ENCODE data around the gene SEMA3C. TPM values are rescaled to one million over a fixed set of nuclear protein-coding genes. Genes with fewer than 3 reads are reported as not detected.

The SEMA3C gene
- total RNA-seq, 2 experiments from 2014 or later, result not detected

DNA sequence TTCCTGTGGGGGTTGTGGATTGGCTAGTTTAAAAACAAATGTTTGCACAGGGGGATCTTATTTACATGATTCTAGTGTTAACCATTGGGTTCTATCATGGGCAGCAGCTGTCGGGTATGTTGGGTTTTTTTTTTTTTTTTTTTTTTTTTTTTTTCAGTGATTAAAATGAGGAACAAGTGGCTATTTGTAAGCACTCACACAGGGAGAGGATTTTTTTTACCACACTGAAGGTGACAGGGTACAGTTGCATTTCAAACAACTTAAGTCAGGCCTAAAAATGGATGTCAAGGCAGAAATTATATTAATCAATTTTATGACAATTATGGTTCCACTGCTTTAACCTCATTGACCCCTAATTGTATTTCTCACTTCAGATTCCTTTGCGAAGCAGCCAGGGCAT is 187.6 kb downstream of the SEMA3C start:
- ChIA-PET CTCF (no interaction called here), POLR2A (no interaction called here)
- H3K27me3 Mint-ChIP-seq, result no peaks in the 10 kb centered on the region
- intact Hi-C loops (cut with micrococcal nuclease), result no loop called here
- no peaks in the 10 kb centered on the region for H3K36me3 Mint-ChIP-seq (ENCODE audit: low read depth)
- H3K27ac Mint-ChIP-seq, result no peak overlapping the region
- ATAC-seq (no peak), DNase-seq (no peak)
- no peak overlapping the region for H3K4me3 Mint-ChIP-seq
- TF ChIP-seq, protein P1, sequence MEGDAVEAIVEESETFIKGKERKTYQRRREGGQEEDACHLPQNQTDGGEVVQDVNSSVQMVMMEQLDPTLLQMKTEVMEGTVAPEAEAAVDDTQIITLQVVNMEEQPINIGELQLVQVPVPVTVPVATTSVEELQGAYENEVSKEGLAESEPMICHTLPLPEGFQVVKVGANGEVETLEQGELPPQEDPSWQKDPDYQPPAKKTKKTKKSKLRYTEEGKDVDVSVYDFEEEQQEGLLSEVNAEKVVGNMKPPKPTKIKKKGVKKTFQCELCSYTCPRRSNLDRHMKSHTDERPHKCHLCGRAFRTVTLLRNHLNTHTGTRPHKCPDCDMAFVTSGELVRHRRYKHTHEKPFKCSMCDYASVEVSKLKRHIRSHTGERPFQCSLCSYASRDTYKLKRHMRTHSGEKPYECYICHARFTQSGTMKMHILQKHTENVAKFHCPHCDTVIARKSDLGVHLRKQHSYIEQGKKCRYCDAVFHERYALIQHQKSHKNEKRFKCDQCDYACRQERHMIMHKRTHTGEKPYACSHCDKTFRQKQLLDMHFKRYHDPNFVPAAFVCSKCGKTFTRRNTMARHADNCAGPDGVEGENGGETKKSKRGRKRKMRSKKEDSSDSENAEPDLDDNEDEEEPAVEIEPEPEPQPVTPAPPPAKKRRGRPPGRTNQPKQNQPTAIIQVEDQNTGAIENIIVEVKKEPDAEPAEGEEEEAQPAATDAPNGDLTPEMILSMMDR (IDR thresholded peaks at IDR 0.05), result no peak
- no peaks in the 10 kb centered on the region for H3K4me1 Mint-ChIP-seq (ENCODE audit: low read depth)
- no peaks in the 10 kb centered on the region for H3K9me3 Mint-ChIP-seq

DNA sequence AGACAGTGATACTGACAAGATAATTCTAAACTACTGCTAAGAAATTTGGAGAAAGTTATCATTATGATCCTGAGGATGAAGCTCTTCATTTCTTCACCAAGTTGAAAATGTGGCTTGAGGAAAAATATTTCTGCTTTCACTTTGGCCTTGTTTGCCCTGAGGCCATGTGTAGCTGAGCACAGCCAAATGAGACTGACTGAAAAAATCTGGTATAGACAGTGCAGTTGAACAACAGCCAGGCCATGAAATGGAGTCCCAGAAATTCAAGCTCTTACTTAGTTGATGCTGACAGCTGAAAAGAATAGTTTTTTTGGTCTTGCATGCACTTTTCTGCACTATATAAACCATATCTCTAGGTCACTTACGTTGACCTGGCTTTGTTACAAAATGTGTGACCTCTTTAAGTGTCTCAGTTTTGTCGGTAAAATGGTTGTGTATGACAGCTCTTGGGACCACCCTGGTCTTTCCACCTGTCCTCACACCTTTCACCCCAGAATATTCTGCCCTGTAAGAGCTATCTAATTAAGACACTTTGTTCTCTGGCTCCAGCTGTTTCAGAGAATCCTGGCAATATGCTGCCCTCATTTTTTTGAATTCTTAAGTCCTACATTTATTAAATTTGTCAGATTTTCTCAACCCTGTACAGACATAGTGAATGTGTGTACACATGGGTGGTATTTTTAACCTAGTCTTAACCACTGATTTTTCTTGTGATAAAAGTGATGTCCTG is 189.1 kb downstream of the SEMA3C start:
- intact Hi-C loops (cut with micrococcal nuclease), result no loop called here
- H3K27ac Mint-ChIP-seq, result no peak overlapping the region
- CTCF ChIA-PET, result interaction anchor here (0.7 kb wide), 1 partner anchor 33 kb away, joined by 3 read pairs; no protein-coding TSS in a partner anchor
- H3K4me3 Mint-ChIP-seq, result no peak overlapping the region
- POLR2A ChIA-PET, result no interaction called here
- no peaks in the 10 kb centered on the region for H3K4me1 Mint-ChIP-seq (ENCODE audit: low read depth)
- no peaks in the 10 kb centered on the region for H3K27me3 Mint-ChIP-seq
- TF ChIP-seq, protein P1 (IDR thresholded peaks at IDR 0.05), result no peak
- H3K9me3 Mint-ChIP-seq, result no peaks in the 10 kb centered on the region
- ATAC-seq (no peak), DNase-seq (no peak)
- no peaks in the 10 kb centered on the region for H3K36me3 Mint-ChIP-seq (ENCODE audit: low read depth)

DNA sequence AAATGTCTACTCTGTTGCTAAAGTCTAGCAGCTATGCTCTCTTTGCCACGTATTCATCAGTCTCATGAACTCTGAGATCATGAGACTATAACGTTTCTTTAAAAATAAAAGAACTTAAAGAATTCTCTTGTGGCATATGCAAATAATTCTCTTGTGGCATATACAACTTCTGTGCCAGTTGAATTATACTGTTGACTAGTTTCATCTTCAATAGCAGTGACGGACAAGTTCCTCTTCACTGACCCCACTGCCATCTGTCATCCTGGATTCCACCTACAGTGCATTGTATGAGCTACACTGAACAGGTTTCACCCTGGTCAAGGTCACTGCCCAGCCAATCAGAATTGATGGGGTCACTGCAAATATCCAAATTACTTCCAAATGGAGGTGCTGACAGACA is 192.2 kb downstream of the SEMA3C start:
- POLR2A ChIA-PET, result no interaction called here
- TF ChIP-seq, protein P1 (IDR thresholded peaks at IDR 0.05), result no peak
- Mint-ChIP-seq H3K27ac (no peak overlapping the region), H3K4me1 (ENCODE audit: low read depth) (no peaks in the 10 kb centered on the region), H3K36me3 (ENCODE audit: low read depth) (no peaks in the 10 kb centered on the region), H3K9me3 (no peaks in the 10 kb centered on the region), H3K4me3 (no peak overlapping the region), H3K27me3 (no peaks in the 10 kb centered on the region)
- no peak for DNase-seq
- CTCF ChIA-PET, result no interaction called here
- no peak for ATAC-seq
- intact Hi-C loops (cut with micrococcal nuclease), result no loop called here

DNA sequence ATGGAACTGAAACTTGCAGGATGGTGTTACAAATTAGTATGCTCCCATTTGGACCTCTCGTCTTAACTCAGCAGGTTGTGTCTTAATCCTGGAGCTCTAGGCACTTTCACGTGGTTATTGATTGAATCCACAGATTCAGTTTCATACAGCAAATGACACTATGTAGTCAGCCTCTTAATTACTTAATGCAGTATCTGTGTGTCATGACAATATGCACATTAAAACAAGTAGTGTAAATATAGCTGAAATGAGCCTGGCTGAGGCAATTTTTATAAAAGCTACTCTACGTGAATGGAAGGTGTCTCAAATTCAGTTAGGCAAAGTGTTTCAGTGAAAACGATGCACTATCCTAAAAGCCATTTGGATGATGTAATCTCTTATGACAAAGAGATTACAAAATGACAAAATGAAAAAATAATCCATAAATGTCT is 193.7 kb downstream of the SEMA3C start:
- H3K9me3 Mint-ChIP-seq, result no peaks in the 10 kb centered on the region
- intact Hi-C loops (cut with micrococcal nuclease), result no loop called here
- H3K4me3 Mint-ChIP-seq, result no peak overlapping the region
- ATAC-seq (no peak), DNase-seq (no peak)
- no peak overlapping the region for H3K27ac Mint-ChIP-seq
- TF ChIP-seq, protein P1 (IDR thresholded peaks at IDR 0.05), result no peak
- no peaks in the 10 kb centered on the region for H3K27me3 Mint-ChIP-seq
- ChIA-PET CTCF (no interaction called here), POLR2A (no interaction called here)
- H3K36me3 Mint-ChIP-seq (ENCODE audit: low read depth), result no peaks in the 10 kb centered on the region
- H3K4me1 Mint-ChIP-seq (ENCODE audit: low read depth), result no peaks in the 10 kb centered on the region

DNA sequence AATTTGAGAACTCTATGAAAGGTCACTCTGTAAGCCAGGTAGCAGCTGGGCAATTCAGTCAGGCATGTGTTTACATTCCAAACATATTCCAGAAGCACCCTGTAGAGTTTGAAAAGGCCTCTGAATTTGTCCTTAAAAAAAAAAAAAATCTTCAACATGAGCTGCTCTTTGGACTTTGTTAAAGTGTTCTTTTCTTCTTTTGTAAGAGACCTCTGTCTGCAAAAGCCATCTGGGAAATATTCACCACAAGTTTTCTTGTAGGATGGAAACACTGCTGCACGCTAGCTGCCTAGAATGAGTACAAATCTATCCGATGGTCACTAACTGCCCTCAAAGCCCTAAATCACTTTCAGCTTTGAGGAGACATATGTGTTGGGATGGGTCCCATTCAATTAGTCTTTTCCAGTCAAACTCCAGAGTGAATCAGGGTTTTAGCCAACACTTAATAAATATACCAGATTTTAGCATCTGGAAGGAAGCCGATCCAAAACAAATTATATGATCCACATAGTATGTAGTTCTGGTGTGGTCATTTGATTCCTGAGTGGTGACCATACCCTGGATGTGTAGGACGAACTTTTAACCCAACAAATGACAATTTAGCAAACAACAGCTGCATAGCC is 194.5 kb downstream of the SEMA3C start:
- TF ChIP-seq, protein P1 (IDR thresholded peaks at IDR 0.05), result no peak
- Mint-ChIP-seq H3K4me3 (no peak overlapping the region), H3K27ac (no peak overlapping the region), H3K27me3 (no peaks in the 10 kb centered on the region), H3K4me1 (ENCODE audit: low read depth) (no peaks in the 10 kb centered on the region), H3K9me3 (no peaks in the 10 kb centered on the region), H3K36me3 (ENCODE audit: low read depth) (no peaks in the 10 kb centered on the region)
- ATAC-seq (no peak), DNase-seq (no peak)
- intact Hi-C loops (cut with micrococcal nuclease), result no loop called here
- POLR2A ChIA-PET, result no interaction called here
- CTCF ChIA-PET, result no interaction called here
